ENCODE results near the gene TMEM184B. TPM values are rescaled to one million over a fixed set of nuclear protein-coding genes. Genes with fewer than 3 reads are reported as not detected.

The TMEM184B gene
- total RNA-seq, 6 experiments from 2014 or later = 7.9 to 42.6 (median 16.9) TPM

DNA sequence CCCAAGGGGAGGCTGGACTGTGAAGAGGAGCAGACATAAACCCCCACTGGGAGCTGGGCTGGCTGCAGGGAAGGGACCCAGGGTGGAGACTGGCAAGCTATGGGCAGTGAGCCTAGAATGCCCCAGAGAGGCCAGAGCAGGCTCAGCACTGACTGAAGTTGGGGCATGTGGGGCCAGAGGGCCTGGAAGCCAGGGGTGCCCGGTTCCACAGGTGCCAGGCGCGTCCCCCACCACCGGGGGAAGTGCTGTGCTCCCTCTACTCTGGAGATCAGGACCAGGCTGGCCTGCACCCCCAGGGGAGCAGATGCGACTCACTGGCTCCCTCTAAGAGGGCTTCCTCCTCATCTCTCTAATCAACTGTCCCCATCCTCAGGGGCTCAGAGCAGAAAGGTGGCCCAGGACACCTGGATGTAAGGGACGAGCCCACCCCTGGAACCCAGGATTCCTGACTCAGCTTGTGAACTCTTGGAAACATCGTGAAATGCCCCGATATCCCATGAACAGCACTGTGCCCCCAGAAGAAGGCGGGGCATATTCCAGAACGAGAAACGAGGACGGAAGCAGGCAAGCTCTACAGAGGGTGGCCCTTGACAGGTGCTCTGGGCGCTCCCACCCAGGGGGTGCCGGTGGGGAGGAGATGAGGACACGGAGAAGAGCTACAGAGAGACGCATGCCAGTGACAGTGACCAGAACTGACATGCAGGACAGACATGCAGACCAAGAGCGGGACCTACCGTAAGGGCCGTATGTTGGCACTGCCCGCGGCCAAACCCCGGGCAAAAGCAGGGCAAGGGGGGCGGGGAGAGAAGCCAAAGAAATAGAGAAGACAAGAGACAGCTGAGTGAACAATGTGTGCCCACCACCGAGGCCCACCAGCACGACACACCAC lies 50.7 kb downstream of the TMEM184B start:
- intact Hi-C loops (cut with DNase I) = loop anchor here in 1 of 2 donors (10.0 kb wide), 1 partner anchor 57 kb away; no protein-coding TSS in a partner anchor
- no peak for ATAC-seq
- no peak for DNase-seq
- WGBS (ENCODE audit: insufficient coverage, low coverage, low lambda C conversion rate, missing lambda C conversion rate) = 100% methylated on average over 1 of the region's 25 CpGs
- H3K4me3 ChIP-seq = no peak overlapping the region
- no peaks in the 10 kb centered on the region for H3K27me3 ChIP-seq
- H3K36me3 ChIP-seq = peaks cover 0 to 6% (median 0%) of the 10 kb centered on the region in 4 donors
- no peak overlapping the region for H3K27ac ChIP-seq
- H3K9me3 ChIP-seq = no peaks in the 10 kb centered on the region
- peaks cover 0 to 14% (median 0%) of the 10 kb centered on the region in 4 donors for H3K4me1 ChIP-seq
- no peak for TF ChIP-seq POLR2A (IDR thresholded peaks at IDR 0.05)
- TF ChIP-seq, protein P1, sequence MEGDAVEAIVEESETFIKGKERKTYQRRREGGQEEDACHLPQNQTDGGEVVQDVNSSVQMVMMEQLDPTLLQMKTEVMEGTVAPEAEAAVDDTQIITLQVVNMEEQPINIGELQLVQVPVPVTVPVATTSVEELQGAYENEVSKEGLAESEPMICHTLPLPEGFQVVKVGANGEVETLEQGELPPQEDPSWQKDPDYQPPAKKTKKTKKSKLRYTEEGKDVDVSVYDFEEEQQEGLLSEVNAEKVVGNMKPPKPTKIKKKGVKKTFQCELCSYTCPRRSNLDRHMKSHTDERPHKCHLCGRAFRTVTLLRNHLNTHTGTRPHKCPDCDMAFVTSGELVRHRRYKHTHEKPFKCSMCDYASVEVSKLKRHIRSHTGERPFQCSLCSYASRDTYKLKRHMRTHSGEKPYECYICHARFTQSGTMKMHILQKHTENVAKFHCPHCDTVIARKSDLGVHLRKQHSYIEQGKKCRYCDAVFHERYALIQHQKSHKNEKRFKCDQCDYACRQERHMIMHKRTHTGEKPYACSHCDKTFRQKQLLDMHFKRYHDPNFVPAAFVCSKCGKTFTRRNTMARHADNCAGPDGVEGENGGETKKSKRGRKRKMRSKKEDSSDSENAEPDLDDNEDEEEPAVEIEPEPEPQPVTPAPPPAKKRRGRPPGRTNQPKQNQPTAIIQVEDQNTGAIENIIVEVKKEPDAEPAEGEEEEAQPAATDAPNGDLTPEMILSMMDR (IDR thresholded peaks at IDR 0.05) = no peak

DNA sequence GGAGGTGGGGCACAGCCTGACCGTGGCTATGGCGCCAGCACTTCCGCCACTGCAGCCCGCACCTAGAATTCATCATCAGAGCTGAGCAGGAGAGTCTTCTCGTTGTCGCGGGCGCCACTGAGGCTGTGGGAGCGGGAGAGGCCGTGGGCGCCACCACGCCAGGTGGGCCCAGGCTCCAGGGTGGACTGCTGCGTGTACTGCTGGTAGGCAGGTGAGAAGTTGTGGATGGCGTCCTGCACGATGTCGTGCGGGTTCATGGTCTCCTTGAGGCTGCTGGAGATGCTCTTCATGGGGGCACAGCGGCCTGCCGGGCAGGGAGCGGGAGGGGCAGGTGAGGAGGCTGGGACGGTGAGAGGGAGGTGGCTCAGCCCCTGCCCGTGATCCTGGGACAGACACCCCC lies 51.4 kb downstream of the TMEM184B start:
- Histone ChIP-seq H3K27me3 (no peaks in the 10 kb centered on the region), H3K9me3 (no peaks in the 10 kb centered on the region), H3K27ac (no peak overlapping the region), H3K4me1 (peaks cover 0 to 14% (median 0%) of the 10 kb centered on the region in 4 donors), H3K36me3 (peaks cover 0 to 6% (median 0%) of the 10 kb centered on the region in 4 donors), H3K4me3 (no peak overlapping the region)
- no peak for ATAC-seq
- intact Hi-C loops (cut with DNase I) = loop anchor here in 1 of 2 donors (10.0 kb wide), 1 partner anchor 57 kb away; no protein-coding TSS in a partner anchor
- 100% methylated on average over 6 of the region's 22 CpGs for WGBS (ENCODE audit: insufficient coverage, low coverage, low lambda C conversion rate, missing lambda C conversion rate)
- no peak for TF ChIP-seq POLR2A (IDR thresholded peaks at IDR 0.05)
- TF ChIP-seq, protein P1 (IDR thresholded peaks at IDR 0.05) = no peak
- DNase-seq = no peak

GRCh38 chr22:38220653-38221386 lies 52.0 kb downstream of the TMEM184B start:
- WGBS (ENCODE audit: insufficient coverage, low coverage, low lambda C conversion rate, missing lambda C conversion rate) = no CpG with 5 or more reads among the region's 22 CpGs
- Histone ChIP-seq H3K4me1 (peaks cover 0 to 14% (median 0%) of the 10 kb centered on the region in 4 donors), H3K27ac (no peak overlapping the region), H3K36me3 (peaks cover 0 to 6% (median 0%) of the 10 kb centered on the region in 4 donors), H3K4me3 (no peak overlapping the region), H3K27me3 (no peaks in the 10 kb centered on the region), H3K9me3 (no peaks in the 10 kb centered on the region)
- TF ChIP-seq, protein P1 (IDR thresholded peaks at IDR 0.05) = no peak
- TF ChIP-seq POLR2A (IDR thresholded peaks at IDR 0.05) = no peak
- intact Hi-C loops (cut with DNase I) = loop anchor here in 1 of 2 donors (10.0 kb wide), 1 partner anchor 56 kb away; no protein-coding TSS in a partner anchor
- ATAC-seq (no peak), DNase-seq (no peak)

GRCh38 chr22:38220163-38220562 lies 52.6 kb downstream of the TMEM184B start:
- Histone ChIP-seq H3K4me1 (peaks cover 0 to 14% (median 0%) of the 10 kb centered on the region in 4 donors), H3K36me3 (peaks cover 0 to 6% (median 0%) of the 10 kb centered on the region in 4 donors), H3K9me3 (no peaks in the 10 kb centered on the region), H3K27me3 (no peaks in the 10 kb centered on the region), H3K4me3 (no peak overlapping the region), H3K27ac (peak overlapping the region in 1 of 3 donors; percentile 45)
- DNase-seq = no peak
- intact Hi-C loops (cut with DNase I) = loop anchor here in 1 of 2 donors (10.0 kb wide), 1 partner anchor 55 kb away; no protein-coding TSS in a partner anchor
- no peak for ATAC-seq
- 80% methylated on average over 3 of the region's 8 CpGs for WGBS (ENCODE audit: insufficient coverage, low coverage, low lambda C conversion rate, missing lambda C conversion rate)
- TF ChIP-seq, protein P1 (IDR thresholded peaks at IDR 0.05) = no peak
- no peak for TF ChIP-seq POLR2A (IDR thresholded peaks at IDR 0.05)
